A673 (cell line): Measurements from ENCODE around the gene APOBEC3F. TPM values are rescaled to one million over a fixed set of nuclear protein-coding genes. Genes with fewer than 3 reads are reported as not detected.

Source experiments
- BruUV-seq: library from RNA; stranded (reverse); fragments of 400-500 nt; replicated peaks from 2 replicates; lab custom pipeline; 2021; lab: Mats Ljungman, UMichigan
- CTCF ChIA-PET: fragments of 300-600 bp; sonication (Branson Sonifier 250); formaldehyde crosslinking; loops from one replicate; lab custom pipeline; 2022; ENCODE audit warnings: antibody characterized with exemption; lab: Charles Lee
- POLR2A ChIA-PET: fragments of 300-600 bp; sonication (Branson Sonifier 250); formaldehyde crosslinking; loops from one replicate; lab custom pipeline; 2022; ENCODE audit warnings: antibody characterized with exemption; ENCODE audit not compliant: low non-redundant PET; lab: Charles Lee
- DNase-seq: peaks from one replicate; pipeline ENCODE4 v3.0.0-alpha.2; 2015; ENCODE audit warnings: low spot score
- H3K27ac ChIP-seq: fragments of 200-600 bp; sonication (generic); 2 replicates; pipeline ENCODE4 v1.5.1; 2016; ENCODE audit warnings: mixed run types, low read depth, mild to moderate bottlenecking, mixed read lengths, antibody characterized with exemption, low read length; ENCODE audit not compliant: poor library complexity, severe bottlenecking
- H3K27me3 ChIP-seq: fragments of 200-600 bp; sonication (generic); replicated peaks from 2 replicates; pipeline ENCODE4 v1.6.1; 2017; ENCODE audit warnings: mixed run types, low read depth, mild to moderate bottlenecking, mixed read lengths, antibody characterized with exemption, low read length; ENCODE audit not compliant: insufficient read depth, poor library complexity
- H3K36me3 ChIP-seq: fragments of 200-600 bp; sonication (generic); 2 replicates; pipeline ENCODE4 v1.6.1; 2016; ENCODE audit warnings: mixed run types, mild to moderate bottlenecking, mixed read lengths, antibody characterized with exemption, low read length; ENCODE audit not compliant: insufficient read depth, poor library complexity, severe bottlenecking
- H3K4me1 ChIP-seq: fragments of 200-600 bp; sonication (generic); 2 replicates; pipeline ENCODE4 v1.6.1; 2017; ENCODE audit warnings: mixed run types, mild to moderate bottlenecking, mixed read lengths, antibody characterized with exemption, low read length; ENCODE audit not compliant: insufficient read depth, poor library complexity, severe bottlenecking
- H3K4me3 ChIP-seq: fragments of 200-600 bp; sonication (generic); 2 replicates; pipeline ENCODE4 v1.5.1; 2016; ENCODE audit warnings: low read depth, mixed run types, mild to moderate bottlenecking, mixed read lengths, low read length; ENCODE audit not compliant: poor library complexity, severe bottlenecking
- H3K9me3 ChIP-seq: fragments of 200-600 bp; sonication (generic); 2 replicates; pipeline ENCODE4 v1.6.1; 2016; ENCODE audit warnings: mixed run types, low read depth, mild to moderate bottlenecking, mixed read lengths, antibody characterized with exemption, low read length; ENCODE audit not compliant: poor library complexity, severe bottlenecking
- EZH2 ChIP-seq: fragments of 200-600 bp; sonication (generic); IDR thresholded peaks from 2 replicates; pipeline ENCODE4 v1.6.1; 2017; ENCODE audit warnings: borderline replicate concordance, low read depth, mild to moderate bottlenecking, mixed read lengths, antibody characterized with exemption, low read length; ENCODE audit not compliant: poor library complexity, severe bottlenecking
- intact Hi-C: fragments of 100-400 bp; cut with micrococcal nuclease; formaldehyde crosslinking; loops from one replicate; pipeline ENCODE4 v1.10.0; 2022; ENCODE audit not compliant: unreplicated experiment
- total RNA-seq: library from RNA; stranded (reverse); gene quantifications from 2 replicates; pipeline ENCODE4 v1.2.3, GENCODE V29; 2021
- TF ChIP-seq, protein P1 (sequence below): fragments of 300-800, 200-600 bp; sonication (generic); conservative IDR thresholded peaks from 2 replicates; pipeline ENCODE4 v1.5.1; 2017; ENCODE audit warnings: low read depth, mild to moderate bottlenecking, antibody characterized with exemption, low read length, moderate library complexity, mixed read lengths

The APOBEC3F gene
- total RNA-seq, 1 experiment from 2014 or later = 4.5 TPM

GRCh38 chr22:39103431-39103830, 62.8 kb downstream of the APOBEC3F start:
- no peak for TF ChIP-seq EZH2
- TF ChIP-seq, protein P1, sequence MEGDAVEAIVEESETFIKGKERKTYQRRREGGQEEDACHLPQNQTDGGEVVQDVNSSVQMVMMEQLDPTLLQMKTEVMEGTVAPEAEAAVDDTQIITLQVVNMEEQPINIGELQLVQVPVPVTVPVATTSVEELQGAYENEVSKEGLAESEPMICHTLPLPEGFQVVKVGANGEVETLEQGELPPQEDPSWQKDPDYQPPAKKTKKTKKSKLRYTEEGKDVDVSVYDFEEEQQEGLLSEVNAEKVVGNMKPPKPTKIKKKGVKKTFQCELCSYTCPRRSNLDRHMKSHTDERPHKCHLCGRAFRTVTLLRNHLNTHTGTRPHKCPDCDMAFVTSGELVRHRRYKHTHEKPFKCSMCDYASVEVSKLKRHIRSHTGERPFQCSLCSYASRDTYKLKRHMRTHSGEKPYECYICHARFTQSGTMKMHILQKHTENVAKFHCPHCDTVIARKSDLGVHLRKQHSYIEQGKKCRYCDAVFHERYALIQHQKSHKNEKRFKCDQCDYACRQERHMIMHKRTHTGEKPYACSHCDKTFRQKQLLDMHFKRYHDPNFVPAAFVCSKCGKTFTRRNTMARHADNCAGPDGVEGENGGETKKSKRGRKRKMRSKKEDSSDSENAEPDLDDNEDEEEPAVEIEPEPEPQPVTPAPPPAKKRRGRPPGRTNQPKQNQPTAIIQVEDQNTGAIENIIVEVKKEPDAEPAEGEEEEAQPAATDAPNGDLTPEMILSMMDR = no peak
- intact Hi-C loops = no loop called here
- CTCF ChIA-PET = no interaction called here
- Histone ChIP-seq H3K36me3 (no peaks in the 10 kb centered on the region), H3K27me3 (no peaks in the 10 kb centered on the region), H3K27ac (no peak overlapping the region), H3K9me3 (no peaks in the 10 kb centered on the region), H3K4me1 (no peaks in the 10 kb centered on the region), H3K4me3 (no peak overlapping the region)
- POLR2A ChIA-PET = no interaction called here
- BruUV-seq = no TSS peak
- DNase-seq = no peak

Other genes starting within 250 kb of the APOBEC3F start
- 51.7 and 59.1 TPM in 2 replicates for gene DNAL4, start 246.7 kb upstream of the APOBEC3F start, total RNA-seq
- gene NPTXR, start 196.8 kb upstream of the APOBEC3F start, total RNA-seq = 116 and 129 TPM in 2 replicates
- 111 and 119 TPM in 2 replicates for gene CBX6, start 168.6 kb upstream of the APOBEC3F start, total RNA-seq
- gene APOBEC3A, start 83.3 kb upstream of the APOBEC3F start, total RNA-seq = not detected in 2 replicates
- 6.4 and 9.0 TPM in 2 replicates for gene APOBEC3B, start 58.5 kb upstream of the APOBEC3F start, total RNA-seq
- gene APOBEC3C, start 26.6 kb upstream of the APOBEC3F start, total RNA-seq = 12.9 and 13.0 TPM in 2 replicates
- 3.1 and 4.7 TPM in 2 replicates for gene APOBEC3D, start 19.7 kb upstream of the APOBEC3F start, total RNA-seq
- 2.5 and 3.2 TPM in 2 replicates for gene APOBEC3G, start 36.4 kb downstream of the APOBEC3F start, total RNA-seq
- not detected in 2 replicates for gene APOBEC3H, start 56.4 kb downstream of the APOBEC3F start, total RNA-seq
- 2.8 and 3.8 TPM in 2 replicates for gene CBX7, start 111.8 kb downstream of the APOBEC3F start, total RNA-seq
- 0.09 and 0.13 TPM in 2 replicates for gene PDGFB, start 204.1 kb downstream of the APOBEC3F start, total RNA-seq